ENCODE data around the gene TXNIP. TPM values are rescaled to one million over a fixed set of nuclear protein-coding genes. Genes with fewer than 3 reads are reported as not detected.

TXNIP gene
- total RNA-seq, 3 donors from 2014 or later = 2,506 to 3,955 (median 3,543) TPM

DNA sequence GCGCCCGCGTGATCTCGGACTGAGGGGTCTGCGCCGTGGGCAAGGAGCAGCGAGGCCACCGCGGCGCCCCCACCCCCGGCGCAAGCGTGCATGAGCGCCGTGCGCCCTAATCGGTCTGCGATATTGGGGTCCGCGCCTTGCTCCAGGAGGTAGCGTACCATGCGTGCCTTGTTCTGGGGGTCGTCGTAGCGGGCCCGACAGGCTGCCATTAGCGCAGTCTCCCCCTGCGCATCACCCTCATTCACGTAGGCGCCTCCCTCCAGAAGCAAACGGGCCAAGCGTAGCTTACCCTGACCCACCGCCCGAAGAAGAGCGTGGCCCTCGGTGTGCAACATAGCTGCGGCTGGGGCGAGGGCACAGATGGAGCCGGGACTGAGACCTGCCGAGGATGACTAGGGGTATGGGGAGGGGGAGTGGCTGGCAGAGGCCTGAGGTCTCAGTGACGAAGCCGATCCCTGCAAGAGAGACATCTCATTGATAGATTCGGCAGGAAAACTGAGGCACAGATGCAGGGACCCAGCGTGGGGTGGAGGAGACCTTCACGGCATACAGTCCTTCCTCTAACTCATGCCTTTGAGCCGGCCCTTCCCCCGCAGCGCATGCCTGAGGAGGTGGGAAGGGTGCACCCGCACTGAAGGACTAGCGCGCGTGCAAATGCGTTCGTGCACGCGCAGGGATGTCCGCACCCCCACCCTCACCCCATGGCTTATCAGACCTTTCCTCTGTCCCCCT, 34.8 kb downstream of the TXNIP start:
- no peaks in the 10 kb centered on the region for H3K36me3 ChIP-seq
- no peak for DNase-seq (ENCODE audit: low spot score in 2 of 2)
- no peaks in the 10 kb centered on the region for H3K9me3 ChIP-seq
- no peaks in the 10 kb centered on the region for H3K27me3 ChIP-seq
- peaks cover 12 to 17% of the 10 kb centered on the region in 2 donors for H3K4me1 ChIP-seq
- TF ChIP-seq, protein P1, sequence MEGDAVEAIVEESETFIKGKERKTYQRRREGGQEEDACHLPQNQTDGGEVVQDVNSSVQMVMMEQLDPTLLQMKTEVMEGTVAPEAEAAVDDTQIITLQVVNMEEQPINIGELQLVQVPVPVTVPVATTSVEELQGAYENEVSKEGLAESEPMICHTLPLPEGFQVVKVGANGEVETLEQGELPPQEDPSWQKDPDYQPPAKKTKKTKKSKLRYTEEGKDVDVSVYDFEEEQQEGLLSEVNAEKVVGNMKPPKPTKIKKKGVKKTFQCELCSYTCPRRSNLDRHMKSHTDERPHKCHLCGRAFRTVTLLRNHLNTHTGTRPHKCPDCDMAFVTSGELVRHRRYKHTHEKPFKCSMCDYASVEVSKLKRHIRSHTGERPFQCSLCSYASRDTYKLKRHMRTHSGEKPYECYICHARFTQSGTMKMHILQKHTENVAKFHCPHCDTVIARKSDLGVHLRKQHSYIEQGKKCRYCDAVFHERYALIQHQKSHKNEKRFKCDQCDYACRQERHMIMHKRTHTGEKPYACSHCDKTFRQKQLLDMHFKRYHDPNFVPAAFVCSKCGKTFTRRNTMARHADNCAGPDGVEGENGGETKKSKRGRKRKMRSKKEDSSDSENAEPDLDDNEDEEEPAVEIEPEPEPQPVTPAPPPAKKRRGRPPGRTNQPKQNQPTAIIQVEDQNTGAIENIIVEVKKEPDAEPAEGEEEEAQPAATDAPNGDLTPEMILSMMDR (IDR thresholded peaks at IDR 0.05) = no peak
- TF ChIP-seq POLR2AphosphoS5 (IDR thresholded peaks at IDR 0.05) = peak in 1 of 3 donors; percentile 2
- intact Hi-C loops (cut with DNase I; ENCODE audit: low total_unique reads) = no loop called here
- peak overlapping the region; percentile 92 to 94 for H3K27ac ChIP-seq
- H3K4me3 ChIP-seq = peak overlapping the region; percentile 59 to 80 (median 68)

DNA sequence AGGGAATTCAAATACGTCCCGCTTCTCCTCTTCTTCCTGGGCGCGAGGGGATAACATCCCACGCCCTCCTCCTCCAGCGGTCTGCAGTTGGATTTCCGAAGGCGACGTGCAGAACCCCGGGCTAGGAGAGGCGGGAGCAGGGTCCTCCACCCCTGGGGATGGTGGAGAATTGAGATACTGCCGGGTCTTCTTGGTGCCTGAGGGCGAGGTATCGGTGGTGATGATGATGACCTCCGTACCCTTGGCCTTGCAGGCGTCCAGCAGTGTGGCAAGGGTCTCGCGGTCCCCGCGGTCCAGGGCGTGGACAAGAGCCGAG, 35.3 kb downstream of the TXNIP start:
- Histone ChIP-seq H3K36me3 (no peaks in the 10 kb centered on the region), H3K9me3 (no peaks in the 10 kb centered on the region), H3K27me3 (no peaks in the 10 kb centered on the region), H3K4me3 (peak overlapping the region; percentile 59 to 80 (median 68)), H3K27ac (peak overlapping the region; percentile 92 to 94), H3K4me1 (peaks cover 12 to 17% of the 10 kb centered on the region in 2 donors)
- intact Hi-C loops (cut with DNase I; ENCODE audit: low total_unique reads) = no loop called here
- DNase-seq (ENCODE audit: low spot score in 2 of 2) = no peak
- TF ChIP-seq POLR2A (IDR thresholded peaks at IDR 0.05) = no peak
- TF ChIP-seq, protein P1 (IDR thresholded peaks at IDR 0.05) = no peak
- TF ChIP-seq POLR2AphosphoS5 (IDR thresholded peaks at IDR 0.05) = no peak

DNA sequence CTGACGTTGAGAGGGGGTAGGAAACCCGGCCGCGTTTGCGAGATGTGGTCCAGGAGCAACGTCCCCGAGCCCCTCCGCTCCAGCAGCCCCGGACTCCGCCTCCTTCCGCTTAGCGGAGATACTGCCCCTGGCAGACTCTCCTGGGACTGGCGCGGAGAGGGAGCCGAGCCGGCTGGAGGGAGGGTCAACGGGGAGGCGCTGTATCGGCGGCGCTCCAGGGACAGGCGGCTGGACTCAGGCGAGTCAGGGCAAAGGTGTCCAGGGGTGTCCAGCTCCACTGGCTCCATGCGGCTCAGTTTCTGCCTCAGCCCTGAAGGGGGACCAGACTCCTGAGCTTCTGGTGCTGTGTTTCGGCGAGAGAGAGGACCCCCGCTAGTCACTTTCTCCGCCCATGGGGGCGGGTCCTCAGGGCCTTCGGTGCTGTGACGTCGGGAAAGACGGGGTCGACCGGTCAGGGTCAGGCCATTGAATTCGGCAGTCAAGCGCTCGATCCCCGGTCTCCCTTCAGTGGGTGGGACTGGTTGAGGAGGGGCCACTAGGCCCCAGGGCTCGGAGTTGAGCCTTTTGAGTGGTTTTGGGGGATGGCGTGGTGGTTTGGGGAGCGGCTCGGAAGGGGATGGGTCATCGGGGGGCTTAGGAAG, 35.8 kb downstream of the TXNIP start:
- Histone ChIP-seq H3K36me3 (no peaks in the 10 kb centered on the region), H3K9me3 (no peaks in the 10 kb centered on the region), H3K4me3 (peak overlapping the region; percentile 59 to 80 (median 68)), H3K27me3 (no peaks in the 10 kb centered on the region), H3K4me1 (peaks cover 12 to 17% of the 10 kb centered on the region in 2 donors), H3K27ac (peak overlapping the region; percentile 92 to 94)
- DNase-seq (ENCODE audit: low spot score in 2 of 2) = peak; percentile 55 to 69
- intact Hi-C loops (cut with DNase I; ENCODE audit: low total_unique reads) = no loop called here
- TF ChIP-seq POLR2A (IDR thresholded peaks at IDR 0.05) = peak; percentile 43
- TF ChIP-seq, protein P1 (IDR thresholded peaks at IDR 0.05) = no peak
- peak; percentile 25 to 54 (median 42) for TF ChIP-seq POLR2AphosphoS5 (IDR thresholded peaks at IDR 0.05)

DNA sequence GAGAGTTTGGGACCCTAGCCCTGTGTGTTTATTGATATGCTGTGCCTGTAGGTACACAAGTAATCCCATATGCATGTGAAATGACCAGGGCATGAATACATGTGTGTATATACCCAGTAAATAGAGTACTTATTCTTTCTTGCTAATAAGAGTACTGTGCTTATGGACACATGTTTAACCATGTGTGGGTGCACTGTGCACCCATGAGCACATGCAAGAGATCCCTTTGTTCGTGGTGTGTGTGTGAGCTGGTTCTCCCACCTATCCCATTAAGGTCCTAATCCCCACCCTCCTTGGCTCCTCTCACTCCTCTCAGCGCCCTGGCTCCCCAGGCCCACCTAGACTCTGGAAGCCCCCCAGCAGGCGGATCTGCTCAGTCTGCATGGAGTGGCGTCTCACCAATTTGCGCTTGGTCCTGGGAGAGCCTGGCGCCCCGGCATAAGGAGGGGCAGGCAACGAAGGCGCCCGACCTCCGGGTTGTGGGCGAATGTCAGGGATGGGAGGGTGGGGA, 36.4 kb downstream of the TXNIP start:
- Histone ChIP-seq H3K4me3 (peak overlapping the region; percentile 59 to 80 (median 68)), H3K9me3 (no peaks in the 10 kb centered on the region), H3K27ac (peak overlapping the region; percentile 92 to 94), H3K36me3 (no peaks in the 10 kb centered on the region), H3K4me1 (peaks cover 12 to 13% of the 10 kb centered on the region in 2 donors), H3K27me3 (no peaks in the 10 kb centered on the region)
- TF ChIP-seq, protein P1 (IDR thresholded peaks at IDR 0.05) = no peak
- TF ChIP-seq POLR2AphosphoS5 (IDR thresholded peaks at IDR 0.05) (no peak), POLR2A (IDR thresholded peaks at IDR 0.05) (no peak)
- no peak for DNase-seq (ENCODE audit: low spot score in 2 of 2)
- intact Hi-C loops (cut with DNase I; ENCODE audit: low total_unique reads) = no loop called here

DNA sequence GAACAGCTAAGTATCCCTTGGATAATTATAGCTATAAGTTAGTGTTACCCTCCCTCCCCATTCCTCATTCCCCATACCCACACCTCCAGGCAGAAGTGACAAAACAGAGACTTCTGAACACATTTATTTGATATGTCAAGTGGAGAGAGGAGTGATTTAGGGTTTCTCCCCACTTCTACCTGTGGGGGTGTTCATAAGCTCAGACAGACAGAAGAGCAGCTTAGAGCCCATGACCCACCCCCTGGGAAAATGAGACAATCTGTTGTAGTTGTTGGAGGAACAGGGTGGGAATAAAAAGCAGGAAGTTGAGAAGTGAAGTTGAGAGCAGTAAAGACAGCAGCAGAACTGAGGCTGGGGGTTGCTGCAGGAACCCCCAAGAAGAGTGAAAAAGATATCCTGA, 37.0 kb downstream of the TXNIP start:
- no peak overlapping the region for H3K4me3 ChIP-seq
- no peaks in the 10 kb centered on the region for H3K27me3 ChIP-seq
- H3K27ac ChIP-seq = no peak overlapping the region
- intact Hi-C loops (cut with DNase I; ENCODE audit: low total_unique reads) = no loop called here
- no peaks in the 10 kb centered on the region for H3K36me3 ChIP-seq
- H3K9me3 ChIP-seq = no peaks in the 10 kb centered on the region
- no peak for TF ChIP-seq POLR2A (IDR thresholded peaks at IDR 0.05)
- TF ChIP-seq POLR2AphosphoS5 (IDR thresholded peaks at IDR 0.05) = no peak
- TF ChIP-seq, protein P1 (IDR thresholded peaks at IDR 0.05) = no peak
- H3K4me1 ChIP-seq = peaks cover 12% of the 10 kb centered on the region in 2 donors
- DNase-seq (ENCODE audit: low spot score in 2 of 2) = no peak

Data from breast epithelium (tissue), 4 donors.